H1 (cell line): Measurements from ENCODE around the gene EMP2. TPM values are rescaled to one million over a fixed set of nuclear protein-coding genes. Genes with fewer than 3 reads are reported as not detected.

Experiments used
- polyA plus RNA-seq, 7 experiments: library from polyadenylated mRNA; depleted of rRNA in 3 of 7; stranded (reverse) in 5 of 7; unstranded in 2 of 7; fragments of >200 nt in 5 of 7; fragments of 200-250 nt in 2 of 7; gene quantifications; 1 replicate in 5 of 7; 2 replicates in 1 of 7; 4 replicates in 1 of 7; pipeline versions ENCODE4 v1.2.1 to v1.2.3, GENCODE V29; 2011 to 2013; ENCODE audit warnings: missing spikeins in 2 of 7, mixed read lengths in 2 of 7
- total RNA-seq: library from RNA; stranded (reverse); fragmentation: NEBNext Ultra II Directional; extraction: Animal tissue kit (Norgen Biotek cat#: 25700); gene quantifications from 2 replicates; pipeline ENCODE4 v1.2.1, GENCODE V29; 2021
- TF ChIP-seq, protein P1 (sequence below): IDR thresholded peaks from 2 replicates; pipeline ENCODE4 v1.6.1; 2011; ENCODE audit warnings: low read length, improper control_type of control experiment
- TF ChIP-seq, protein P2 (sequence below), 3 experiments: IDR thresholded peaks; 1 replicate in 2 of 3; 2 replicates in 1 of 3; pipeline versions ENCODE4 v1.5.1 to v1.6.1; 2011; ENCODE audit warnings: low read length in 3 of 3, mild to moderate bottlenecking in 3 of 3, inconsistent platforms in 2 of 3, low read depth in 1 of 3, moderate library complexity in 1 of 3; ENCODE audit not compliant: insufficient read depth in 1 of 3; ENCODE audit errors: control extremely low read depth in 1 of 3

EMP2 gene
- total and polyA plus RNA-seq, 2 of the 8 experiments (the other 6 are each of a cell fraction or from before 2014, with no cell fraction given) = 22.6 to 23.3 TPM

DNA sequence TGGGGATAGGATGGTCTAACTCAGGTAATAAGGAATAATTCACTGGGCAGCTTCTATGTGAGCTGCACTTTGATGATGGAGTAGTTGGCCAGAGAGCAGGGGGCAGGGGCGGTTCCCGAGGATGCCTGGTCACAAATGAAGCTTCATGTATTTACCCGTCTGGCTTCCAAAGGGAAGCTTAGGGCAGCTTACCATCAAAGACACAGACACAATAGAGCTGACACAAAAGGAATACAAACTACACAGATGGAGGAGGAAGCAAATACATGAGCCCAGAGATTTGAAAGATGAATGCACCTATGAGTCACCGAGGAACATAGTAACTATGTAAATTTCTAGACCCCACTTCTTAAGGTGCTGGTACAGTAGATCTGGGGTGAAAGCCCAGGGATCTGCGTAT lies 8.7 kb upstream of the EMP2 start (continued):
- TF ChIP-seq, protein P1, sequence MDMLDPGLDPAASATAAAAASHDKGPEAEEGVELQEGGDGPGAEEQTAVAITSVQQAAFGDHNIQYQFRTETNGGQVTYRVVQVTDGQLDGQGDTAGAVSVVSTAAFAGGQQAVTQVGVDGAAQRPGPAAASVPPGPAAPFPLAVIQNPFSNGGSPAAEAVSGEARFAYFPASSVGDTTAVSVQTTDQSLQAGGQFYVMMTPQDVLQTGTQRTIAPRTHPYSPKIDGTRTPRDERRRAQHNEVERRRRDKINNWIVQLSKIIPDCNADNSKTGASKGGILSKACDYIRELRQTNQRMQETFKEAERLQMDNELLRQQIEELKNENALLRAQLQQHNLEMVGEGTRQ = no peak
- TF ChIP-seq, protein P2, sequence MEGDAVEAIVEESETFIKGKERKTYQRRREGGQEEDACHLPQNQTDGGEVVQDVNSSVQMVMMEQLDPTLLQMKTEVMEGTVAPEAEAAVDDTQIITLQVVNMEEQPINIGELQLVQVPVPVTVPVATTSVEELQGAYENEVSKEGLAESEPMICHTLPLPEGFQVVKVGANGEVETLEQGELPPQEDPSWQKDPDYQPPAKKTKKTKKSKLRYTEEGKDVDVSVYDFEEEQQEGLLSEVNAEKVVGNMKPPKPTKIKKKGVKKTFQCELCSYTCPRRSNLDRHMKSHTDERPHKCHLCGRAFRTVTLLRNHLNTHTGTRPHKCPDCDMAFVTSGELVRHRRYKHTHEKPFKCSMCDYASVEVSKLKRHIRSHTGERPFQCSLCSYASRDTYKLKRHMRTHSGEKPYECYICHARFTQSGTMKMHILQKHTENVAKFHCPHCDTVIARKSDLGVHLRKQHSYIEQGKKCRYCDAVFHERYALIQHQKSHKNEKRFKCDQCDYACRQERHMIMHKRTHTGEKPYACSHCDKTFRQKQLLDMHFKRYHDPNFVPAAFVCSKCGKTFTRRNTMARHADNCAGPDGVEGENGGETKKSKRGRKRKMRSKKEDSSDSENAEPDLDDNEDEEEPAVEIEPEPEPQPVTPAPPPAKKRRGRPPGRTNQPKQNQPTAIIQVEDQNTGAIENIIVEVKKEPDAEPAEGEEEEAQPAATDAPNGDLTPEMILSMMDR (IDR thresholded peaks at IDR 0.05; ENCODE audit: control extremely low read depth in 1 of 3, insufficient read depth in 1 of 3, low read depth in 1 of 3, low read length in 3 of 3) = no peak
